HG03135 (cell line): ENCODE results near the gene EIF4G2.

Source experiments
- ATAC-seq: cut with Tn5 transposase; IDR thresholded peaks from one replicate; pipeline ENCODE4 v1.9.1; 2021; ENCODE audit warnings: mild to moderate bottlenecking, moderate library complexity; ENCODE audit not compliant: unreplicated experiment

The EIF4G2 gene

DNA sequence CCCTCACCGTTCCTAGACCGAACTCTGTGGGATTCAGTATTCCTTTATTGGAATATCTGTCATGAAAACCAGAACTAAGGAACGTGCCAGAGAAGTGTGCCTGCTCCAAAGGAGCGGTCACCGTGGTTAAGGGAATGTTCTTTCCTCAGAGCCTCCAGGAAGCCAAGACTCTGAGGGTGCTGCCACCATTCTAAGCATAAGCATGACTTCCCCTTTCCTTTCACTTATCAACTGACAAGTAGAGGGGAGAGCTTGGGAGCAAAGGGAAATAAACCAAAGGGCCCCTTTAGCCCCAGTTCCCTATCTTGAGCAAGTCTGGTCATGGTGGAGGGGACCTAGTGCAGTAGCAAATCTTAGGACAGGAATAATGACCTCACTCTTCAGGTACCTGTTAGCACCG, 30.9 kb downstream of the EIF4G2 start:
- no peak for ATAC-seq

DNA sequence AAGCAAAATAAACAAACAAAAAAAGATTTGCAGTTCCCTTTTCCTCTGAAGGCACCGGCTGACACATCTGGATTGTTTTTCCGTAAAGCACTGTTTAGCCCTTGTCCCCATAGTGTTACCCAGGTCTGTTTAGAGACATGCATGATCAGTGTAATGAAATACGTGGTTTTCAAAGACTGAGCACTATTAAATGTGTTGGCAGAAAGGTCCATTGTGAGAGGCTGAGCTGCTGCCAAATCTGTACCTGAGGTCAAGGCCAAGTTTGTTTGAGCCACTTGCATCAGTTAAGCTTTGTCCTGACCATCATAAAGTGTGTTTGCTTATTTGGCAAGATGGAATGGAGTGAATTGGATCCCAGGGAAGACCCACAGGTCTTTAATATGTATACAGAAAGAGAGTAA, 31.3 kb downstream of the EIF4G2 start:
- no peak for ATAC-seq

DNA sequence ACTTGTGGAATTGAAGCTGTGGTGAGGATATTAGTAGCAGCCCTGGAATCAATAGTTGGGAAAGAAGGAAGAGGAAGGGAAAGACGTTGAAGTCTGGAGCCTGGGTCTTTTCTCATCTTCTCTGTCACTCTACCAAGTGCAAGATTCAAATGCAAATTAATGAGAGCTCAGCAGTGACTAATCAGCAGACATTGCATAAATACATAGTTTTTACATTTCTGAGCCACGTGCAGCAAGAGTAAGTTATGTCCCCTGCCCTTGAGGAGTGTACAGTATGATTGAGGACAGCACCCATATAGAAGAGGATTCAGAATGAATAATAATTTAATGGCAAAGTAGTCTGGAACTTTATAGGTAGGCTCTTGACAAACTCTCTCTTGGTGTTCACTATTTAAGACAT, 33.9 kb downstream of the EIF4G2 start:
- ATAC-seq: no peak

DNA sequence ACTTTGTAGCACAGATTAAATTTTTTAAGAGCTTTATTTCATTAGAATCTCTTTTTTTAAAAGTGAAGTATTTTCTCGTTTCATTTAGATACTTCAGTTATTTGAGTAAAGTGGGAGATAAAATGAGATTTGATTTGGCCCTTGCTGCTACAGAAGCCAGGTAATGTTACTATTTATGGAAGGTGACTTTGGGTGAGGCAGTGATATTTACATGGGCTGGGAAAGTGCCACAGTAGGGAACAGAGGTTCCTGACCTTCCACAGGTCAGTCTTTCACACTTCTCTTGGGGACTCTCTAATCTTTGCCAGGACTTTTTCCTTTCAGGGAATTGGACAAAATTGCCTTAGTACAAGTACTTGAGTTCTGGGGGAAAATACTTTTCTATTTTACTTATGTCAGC, 37.3 kb downstream of the EIF4G2 start:
- no peak for ATAC-seq

DNA sequence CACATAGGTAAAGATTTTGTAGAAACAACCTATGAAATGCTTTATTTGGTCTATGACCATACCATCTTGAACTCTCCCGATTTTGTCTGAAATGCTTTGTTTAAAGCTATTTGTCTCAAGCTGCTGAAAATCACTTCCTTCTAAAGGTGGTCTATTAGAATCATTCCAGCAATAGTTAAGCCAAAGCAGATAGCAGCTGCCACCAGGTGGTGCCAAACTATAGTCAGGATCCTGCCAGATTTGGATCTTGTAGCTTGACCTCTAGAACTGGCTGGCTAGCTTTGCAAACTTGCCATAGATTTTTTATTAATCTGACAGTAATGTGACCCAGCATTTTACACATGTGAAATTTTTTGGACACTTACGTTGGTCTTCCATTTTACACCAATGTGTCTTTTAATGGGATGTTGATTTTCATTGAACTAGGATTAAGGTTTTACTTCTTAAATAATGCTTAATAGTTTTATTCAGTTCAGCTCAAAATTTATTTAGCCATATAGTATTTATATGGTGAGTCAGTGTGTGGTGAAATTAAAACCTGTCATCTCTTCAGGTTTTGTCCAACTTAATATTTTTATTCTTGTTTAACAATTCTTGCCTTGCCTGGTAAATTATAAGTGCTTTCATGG, 38.0 kb downstream of the EIF4G2 start:
- no peak for ATAC-seq

DNA sequence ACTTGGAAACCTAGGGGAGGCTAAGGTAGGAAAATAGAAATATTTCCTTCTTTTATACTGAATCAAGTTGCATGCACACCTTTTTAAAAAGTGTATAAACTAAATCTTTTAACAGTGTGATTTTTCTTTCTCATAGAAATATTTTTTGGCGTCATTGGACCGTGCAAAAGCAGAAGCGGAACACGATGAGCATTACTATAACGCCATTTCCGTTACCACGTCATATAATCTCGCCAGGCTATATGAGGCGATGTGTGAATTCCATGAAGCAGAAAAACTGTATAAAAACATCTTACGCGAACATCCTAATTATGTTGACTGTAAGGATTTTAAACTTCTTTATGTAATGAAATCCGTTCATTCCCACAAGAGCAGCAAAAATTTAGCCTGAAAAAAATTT, 44.3 kb downstream of the EIF4G2 start:
- ATAC-seq: no peak

DNA sequence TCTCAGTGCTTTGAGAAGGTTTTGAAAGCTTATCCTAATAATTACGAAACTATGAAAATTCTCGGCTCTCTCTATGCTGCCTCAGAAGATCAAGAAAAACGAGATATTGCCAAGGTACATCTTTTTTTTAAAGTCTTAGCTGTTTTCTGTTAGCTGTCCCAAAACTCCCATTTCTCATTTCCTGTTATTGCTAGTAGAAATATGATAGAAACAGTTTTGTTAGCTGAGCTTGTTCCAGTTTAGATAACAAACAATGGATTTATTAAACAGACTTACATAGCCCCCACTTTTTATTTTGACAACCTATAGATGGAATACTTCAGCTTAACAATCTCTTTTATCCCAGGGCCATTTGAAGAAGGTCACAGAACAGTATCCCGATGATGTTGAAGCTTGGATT, 45.0 kb downstream of the EIF4G2 start:
- ATAC-seq: no peak

DNA sequence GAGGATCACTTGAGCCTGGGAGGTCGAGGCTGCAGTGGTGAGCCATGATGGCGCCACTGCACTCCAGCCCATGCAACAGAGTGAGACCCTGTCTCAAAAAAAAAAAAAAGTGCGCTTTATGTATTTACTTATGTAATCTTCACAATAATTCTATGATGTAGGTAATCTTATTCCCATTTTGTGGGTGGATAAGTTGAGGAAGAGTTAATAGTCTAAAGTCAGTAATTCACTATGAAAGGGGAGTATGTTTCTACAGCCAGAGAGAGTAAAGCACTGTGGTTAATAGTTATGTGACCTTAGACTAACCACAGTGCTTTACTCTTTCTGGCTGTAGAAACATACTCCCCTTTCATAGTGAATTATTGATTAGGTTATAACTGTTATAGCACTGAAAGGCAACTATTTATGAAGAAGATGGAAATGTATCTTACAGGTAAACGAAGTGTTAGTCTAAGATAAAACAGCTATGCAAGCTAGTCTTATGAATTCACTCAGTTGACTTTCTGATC, 45.8 kb downstream of the EIF4G2 start:
- ATAC-seq: peak; percentile 55

DNA sequence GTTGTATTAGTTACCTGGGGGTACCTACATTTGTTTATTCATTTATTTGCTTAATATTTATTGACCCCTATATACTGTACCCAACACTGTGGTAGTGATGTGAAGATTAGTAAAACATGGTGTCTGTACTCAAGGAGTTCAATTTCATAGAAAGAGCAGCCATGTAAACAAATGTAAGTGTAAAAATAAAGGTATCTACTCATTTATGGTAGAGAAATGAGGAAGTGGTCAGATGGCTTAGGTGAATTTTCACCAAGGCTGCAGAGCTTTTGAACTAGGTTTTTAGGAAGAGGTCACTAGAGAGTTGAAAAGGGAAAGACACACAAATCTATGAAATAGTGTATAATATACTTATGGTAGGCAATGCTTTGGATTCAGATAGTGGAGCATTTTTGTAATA, 46.5 kb downstream of the EIF4G2 start:
- peak; percentile 77 for ATAC-seq

DNA sequence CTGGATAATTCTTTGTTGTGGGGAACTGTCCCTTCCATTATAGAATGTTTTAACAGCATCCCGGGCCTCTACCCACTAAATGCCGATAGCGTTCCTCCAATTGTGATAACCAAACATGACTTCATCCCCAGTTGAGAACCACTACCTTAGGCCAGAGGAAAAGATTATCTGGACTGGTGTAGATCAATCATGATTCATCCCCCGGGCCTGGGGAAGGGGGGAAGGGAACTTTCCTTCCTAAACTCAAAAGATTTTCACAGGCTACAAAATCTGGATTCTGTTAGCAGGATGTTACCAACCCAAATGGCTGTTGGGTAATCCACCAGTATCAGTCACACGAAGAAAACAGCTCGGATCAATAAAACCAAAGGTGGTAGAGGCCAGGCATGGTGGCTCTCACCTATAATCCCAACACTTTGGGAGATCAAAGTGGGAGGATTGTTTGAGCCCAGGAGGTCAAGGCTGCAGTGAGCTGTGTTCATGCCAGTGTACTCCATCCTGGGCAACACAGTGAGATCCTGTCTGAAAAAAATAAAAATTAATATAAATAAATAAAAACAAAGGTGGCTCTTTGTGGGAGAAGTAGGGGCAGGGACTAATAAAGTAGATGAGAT, 47.5 kb downstream of the EIF4G2 start:
- ATAC-seq: no peak

DNA sequence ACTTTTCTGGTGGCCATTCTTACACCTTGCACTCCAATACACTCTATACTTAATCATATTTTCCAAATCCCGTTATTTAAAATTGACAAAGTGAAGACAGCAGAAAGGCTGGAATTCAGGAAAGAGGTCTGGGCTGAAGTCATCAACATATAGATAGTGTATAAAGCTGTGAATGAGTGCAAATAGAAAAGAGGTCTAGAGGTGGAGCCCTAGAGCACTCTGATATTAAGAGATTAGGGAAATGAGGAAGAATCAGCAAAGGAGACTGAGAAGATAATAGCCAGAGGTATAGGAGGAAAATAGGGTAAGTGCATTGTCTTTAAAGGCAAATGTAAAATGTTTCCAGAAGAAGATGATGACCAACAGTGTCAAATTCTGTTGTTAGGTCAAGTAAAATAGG, 49.8 kb downstream of the EIF4G2 start:
- no peak for ATAC-seq

DNA sequence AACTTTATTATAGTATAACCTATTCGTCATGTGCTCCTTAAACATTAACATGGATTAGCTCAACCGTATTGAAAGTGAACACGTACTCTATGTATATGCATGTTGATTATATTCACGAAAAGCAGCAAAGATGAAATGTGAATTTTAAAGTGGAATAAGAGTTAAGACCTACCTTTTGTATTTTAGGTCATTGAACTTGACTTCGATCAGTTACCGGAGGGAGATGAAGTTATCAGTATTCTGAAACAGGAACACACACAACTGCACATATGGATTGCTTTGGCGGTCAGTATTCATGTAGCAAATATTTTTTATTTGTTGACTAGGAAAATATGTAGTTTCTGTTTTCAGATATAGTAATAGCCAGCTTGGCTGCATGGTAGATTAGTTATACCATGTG, 56.2 kb downstream of the EIF4G2 start:
- ATAC-seq: no peak

DNA sequence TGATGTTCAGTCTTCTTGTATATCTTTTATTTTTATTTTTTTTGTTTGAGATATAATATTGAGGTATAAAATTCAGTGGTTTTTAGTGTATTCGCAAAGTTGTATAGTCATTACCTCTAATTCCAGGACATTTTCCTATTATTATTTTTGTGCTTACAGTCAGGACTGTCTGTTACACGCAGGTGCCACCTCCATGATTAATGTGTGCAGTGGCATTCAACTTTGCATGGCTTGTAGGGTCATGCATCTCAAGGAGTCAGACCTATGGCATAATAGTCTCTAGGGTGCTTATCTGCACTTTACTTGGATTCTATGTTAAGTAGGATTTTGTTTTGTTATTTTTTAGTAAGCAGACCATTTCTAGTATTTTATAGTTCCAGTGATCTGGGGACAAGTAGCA, 56.7 kb downstream of the EIF4G2 start:
- no peak for ATAC-seq

DNA sequence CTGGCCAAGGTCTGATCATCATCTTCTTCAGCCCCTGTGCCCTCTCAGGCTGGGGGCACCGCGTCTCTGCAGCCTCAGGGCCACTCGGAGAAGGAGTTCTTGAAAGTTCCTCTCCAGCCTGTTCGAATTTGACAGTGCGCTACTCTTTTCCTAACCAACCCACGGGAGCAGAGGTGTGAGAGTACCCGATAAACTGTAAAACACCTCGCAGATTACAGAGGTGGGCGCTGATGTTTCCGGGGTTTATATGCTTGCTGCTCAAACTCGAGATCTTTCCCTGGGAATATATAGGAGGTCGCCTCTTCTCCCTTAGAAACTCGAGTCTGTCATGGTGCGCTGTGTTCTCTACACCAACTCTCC, 57.2 kb downstream of the EIF4G2 start:
- ATAC-seq: no peak

DNA sequence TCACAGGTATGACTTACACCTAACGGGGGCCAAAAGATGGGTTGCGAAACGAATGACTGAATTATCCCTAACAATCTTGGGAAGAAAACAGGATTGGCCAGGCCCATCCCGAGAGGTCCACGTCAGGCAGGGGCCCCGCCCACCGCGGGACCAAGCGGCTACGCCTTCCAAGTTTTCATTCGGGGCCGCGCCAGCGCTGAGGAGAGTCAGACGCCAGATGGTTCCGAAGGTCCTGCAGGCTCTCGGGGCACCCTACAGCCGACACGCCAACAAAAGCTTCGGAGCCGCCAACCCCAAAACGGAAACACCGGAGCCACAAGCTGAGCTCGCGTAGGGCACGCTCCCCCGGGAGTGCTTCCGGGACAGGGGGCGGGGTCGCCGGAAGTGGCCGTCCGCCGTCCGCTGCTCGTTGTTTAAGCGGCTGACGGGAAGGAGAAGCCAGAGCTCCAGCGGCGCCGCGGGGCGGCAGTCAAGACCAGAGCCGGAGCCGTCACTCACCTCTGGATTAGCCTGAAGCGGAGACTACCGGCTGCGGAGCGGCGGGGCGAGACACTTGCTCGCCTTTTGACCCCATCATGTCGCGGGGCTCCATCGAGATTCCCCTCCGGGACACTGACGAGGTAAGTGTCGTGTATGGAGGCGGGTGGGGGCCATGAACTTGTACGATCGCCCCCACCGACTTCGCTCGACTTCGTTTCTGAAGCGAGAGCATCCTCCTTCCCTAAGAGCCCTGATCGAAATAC, 57.7 kb downstream of the EIF4G2 start, which contains the start of gene CTR9:
Gene CTR9 (plus strand): TSS at position 409 of the 743 bp plus-strand sequence. CDS start 167 bp downstream, at position 576.
- peak; percentile 89 for ATAC-seq

DNA sequence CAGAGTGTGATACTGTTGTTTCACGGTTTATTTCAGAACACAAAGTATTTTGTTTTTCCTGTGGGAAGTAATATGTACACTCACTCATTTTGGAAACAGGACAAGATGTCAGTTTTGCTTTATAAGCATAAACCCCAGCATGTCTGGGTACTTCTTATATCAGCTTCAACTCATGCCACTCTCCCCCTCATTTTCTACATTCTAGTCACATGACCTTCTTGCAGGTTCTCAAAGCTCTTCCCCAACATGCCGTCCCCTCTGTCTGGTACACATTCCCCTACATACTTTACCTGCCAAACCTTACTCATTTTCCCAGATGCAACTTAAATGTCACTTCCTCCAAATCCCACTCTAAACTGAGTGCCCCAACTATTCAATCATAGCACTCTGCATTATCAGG, 59.2 kb downstream of the EIF4G2 start:
- ATAC-seq: no peak

DNA sequence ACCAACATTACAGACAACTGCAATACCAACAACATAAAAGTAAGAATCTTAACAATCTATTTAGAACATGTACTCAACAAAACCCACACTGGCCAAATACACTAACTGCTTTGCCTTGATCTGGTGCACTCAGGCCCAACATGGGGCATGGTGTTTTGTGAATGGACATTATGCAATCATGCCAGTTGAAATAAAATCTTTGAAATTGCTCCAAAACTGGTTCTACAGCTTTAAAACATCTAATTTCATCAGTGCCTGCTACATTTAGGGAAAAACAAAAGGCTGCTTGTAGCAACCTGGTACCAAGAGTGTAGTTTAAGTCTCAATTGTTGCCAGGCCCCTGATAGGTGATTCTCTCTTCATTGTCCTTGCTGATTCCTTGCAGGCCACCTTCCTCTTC, 61.0 kb downstream of the EIF4G2 start:
- no peak for ATAC-seq
